ENCODE data around the gene COL4A1.

COL4A1 gene

GRCh38 chr13:110349239-110349638 lies 42.3 kb upstream of the COL4A1 start:
- TF ChIP-seq CTCF (IDR thresholded peaks at IDR 0.05; ENCODE audit: insufficient read depth, low read length) (no peak), GABPA (IDR thresholded peaks at IDR 0.05; ENCODE audit: low read depth) (no peak), REST (IDR thresholded peaks at IDR 0.05; ENCODE audit: insufficient replicate concordance, low read depth) (no peak), POLR2AphosphoS5 (IDR thresholded peaks at IDR 0.05; ENCODE audit: low read depth) (no peak), SPI1 (IDR thresholded peaks at IDR 0.05; ENCODE audit: borderline replicate concordance, low read depth) (no peak)
- DNase-seq (ENCODE audit: low read depth in 1 of 2, low spot score in 1 of 2): no peak
- H3K27me3 ChIP-seq (ENCODE audit: insufficient read depth, poor library complexity, severe bottlenecking): peaks cover 5% of the 10 kb centered on the region
- no peak overlapping the region for H3K27ac ChIP-seq (replicated peaks)
- no peak overlapping the region for H3K4me3 ChIP-seq (replicated peaks; ENCODE audit: insufficient read depth, low read length)

- no peak overlapping the region for H3K4me3 ChIP-seq (replicated peaks; ENCODE audit: insufficient read depth, low read length)
- DNase-seq (ENCODE audit: low read depth in 1 of 2, low spot score in 1 of 2): peak in 1 of 2 experiments; percentile 22
- no peak overlapping the region for H3K27ac ChIP-seq (replicated peaks)
- TF ChIP-seq REST (IDR thresholded peaks at IDR 0.05; ENCODE audit: insufficient replicate concordance, low read depth) (no peak), SPI1 (IDR thresholded peaks at IDR 0.05; ENCODE audit: borderline replicate concordance, low read depth) (peak; percentile 75), GABPA (IDR thresholded peaks at IDR 0.05; ENCODE audit: low read depth) (no peak)
- H3K27me3 ChIP-seq (ENCODE audit: insufficient read depth, poor library complexity, severe bottlenecking): peaks cover 11% of the 10 kb centered on the region
These were observed 41.5 kb upstream of the COL4A1 start for GRCh38 chr13:110348309-110349105.

- Histone ChIP-seq H3K4me3 (replicated peaks; ENCODE audit: insufficient read depth, low read length) (no peak overlapping the region), H3K27me3 (ENCODE audit: insufficient read depth, poor library complexity, severe bottlenecking) (peaks cover 17% of the 10 kb centered on the region), H3K27ac (replicated peaks) (no peak overlapping the region)
- TF ChIP-seq CTCF (IDR thresholded peaks at IDR 0.05; ENCODE audit: insufficient read depth, low read length) (no peak), SPI1 (IDR thresholded peaks at IDR 0.05; ENCODE audit: borderline replicate concordance, low read depth) (no peak), GABPA (IDR thresholded peaks at IDR 0.05; ENCODE audit: low read depth) (no peak), REST (IDR thresholded peaks at IDR 0.05; ENCODE audit: insufficient replicate concordance, low read depth) (no peak), POLR2AphosphoS5 (IDR thresholded peaks at IDR 0.05; ENCODE audit: low read depth) (no peak)
- no peak for DNase-seq (ENCODE audit: low read depth in 1 of 2, low spot score in 1 of 2)
These were observed 40.8 kb upstream of the COL4A1 start for GRCh38 chr13:110347535-110348308.
